Ovary (tissue), 3 donors: ENCODE data around the gene LSP1.

Source experiments
- EP300 ChIP-seq: sonication (generic); formaldehyde crosslinking; IDR thresholded peaks from one replicate; pipeline ENCODE4 v1.6.1; 2017; ENCODE audit warnings: antibody characterized with exemption
- POLR2A ChIP-seq: fragments of 450-650 bp; IDR thresholded peaks from one replicate; pipeline ENCODE4 v1.6.1; 2017; ENCODE audit warnings: antibody characterized with exemption, mild to moderate bottlenecking, moderate library complexity
- TF ChIP-seq, protein P1 (sequence below), 3 donors: fragments of 450-650 bp in 2 of 3; fragments of 200-600 bp in 1 of 3; IDR thresholded peaks; one replicate each; pipeline versions ENCODE4 v1.5.1 to v1.8.0; 2016 to 2022; ENCODE audit warnings: antibody characterized with exemption in 3 of 3, mild to moderate bottlenecking in 1 of 3
- donor health status: DM: no; HTN: no; CAD: no.

DNA sequence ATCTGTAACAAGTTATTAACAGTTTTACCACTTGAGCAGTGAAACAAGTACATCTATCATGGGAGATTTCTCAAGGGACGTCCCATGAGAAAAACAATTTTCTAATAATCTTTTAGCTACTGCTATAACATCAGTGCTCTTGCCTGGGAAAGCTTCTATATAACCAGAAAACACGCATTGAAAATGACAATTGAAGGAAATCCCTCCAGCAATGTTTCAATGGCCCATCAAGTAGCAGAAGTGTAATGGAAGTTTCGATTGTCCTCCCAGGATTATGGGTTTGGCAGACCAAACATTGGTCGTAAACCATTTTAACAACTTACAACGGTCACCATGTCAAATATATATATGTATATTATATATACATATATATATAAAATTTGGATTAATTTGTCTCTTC lies 46.8 kb downstream of the LSP1 start:
- no peak for TF ChIP-seq EP300
- TF ChIP-seq, protein P1, sequence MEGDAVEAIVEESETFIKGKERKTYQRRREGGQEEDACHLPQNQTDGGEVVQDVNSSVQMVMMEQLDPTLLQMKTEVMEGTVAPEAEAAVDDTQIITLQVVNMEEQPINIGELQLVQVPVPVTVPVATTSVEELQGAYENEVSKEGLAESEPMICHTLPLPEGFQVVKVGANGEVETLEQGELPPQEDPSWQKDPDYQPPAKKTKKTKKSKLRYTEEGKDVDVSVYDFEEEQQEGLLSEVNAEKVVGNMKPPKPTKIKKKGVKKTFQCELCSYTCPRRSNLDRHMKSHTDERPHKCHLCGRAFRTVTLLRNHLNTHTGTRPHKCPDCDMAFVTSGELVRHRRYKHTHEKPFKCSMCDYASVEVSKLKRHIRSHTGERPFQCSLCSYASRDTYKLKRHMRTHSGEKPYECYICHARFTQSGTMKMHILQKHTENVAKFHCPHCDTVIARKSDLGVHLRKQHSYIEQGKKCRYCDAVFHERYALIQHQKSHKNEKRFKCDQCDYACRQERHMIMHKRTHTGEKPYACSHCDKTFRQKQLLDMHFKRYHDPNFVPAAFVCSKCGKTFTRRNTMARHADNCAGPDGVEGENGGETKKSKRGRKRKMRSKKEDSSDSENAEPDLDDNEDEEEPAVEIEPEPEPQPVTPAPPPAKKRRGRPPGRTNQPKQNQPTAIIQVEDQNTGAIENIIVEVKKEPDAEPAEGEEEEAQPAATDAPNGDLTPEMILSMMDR (IDR thresholded peaks at IDR 0.05), result no peak
- no peak for TF ChIP-seq POLR2A
